ENCODE results near the gene NCAN. TPM values are rescaled to one million over a fixed set of nuclear protein-coding genes. Genes with fewer than 3 reads are reported as not detected.

The NCAN gene
- total and polyA plus RNA-seq, 9 of the 15 experiments (the other 6 are each of a cell fraction or from before 2014, with no cell fraction given) = 0.04 TPM; not detected in 8

DNA sequence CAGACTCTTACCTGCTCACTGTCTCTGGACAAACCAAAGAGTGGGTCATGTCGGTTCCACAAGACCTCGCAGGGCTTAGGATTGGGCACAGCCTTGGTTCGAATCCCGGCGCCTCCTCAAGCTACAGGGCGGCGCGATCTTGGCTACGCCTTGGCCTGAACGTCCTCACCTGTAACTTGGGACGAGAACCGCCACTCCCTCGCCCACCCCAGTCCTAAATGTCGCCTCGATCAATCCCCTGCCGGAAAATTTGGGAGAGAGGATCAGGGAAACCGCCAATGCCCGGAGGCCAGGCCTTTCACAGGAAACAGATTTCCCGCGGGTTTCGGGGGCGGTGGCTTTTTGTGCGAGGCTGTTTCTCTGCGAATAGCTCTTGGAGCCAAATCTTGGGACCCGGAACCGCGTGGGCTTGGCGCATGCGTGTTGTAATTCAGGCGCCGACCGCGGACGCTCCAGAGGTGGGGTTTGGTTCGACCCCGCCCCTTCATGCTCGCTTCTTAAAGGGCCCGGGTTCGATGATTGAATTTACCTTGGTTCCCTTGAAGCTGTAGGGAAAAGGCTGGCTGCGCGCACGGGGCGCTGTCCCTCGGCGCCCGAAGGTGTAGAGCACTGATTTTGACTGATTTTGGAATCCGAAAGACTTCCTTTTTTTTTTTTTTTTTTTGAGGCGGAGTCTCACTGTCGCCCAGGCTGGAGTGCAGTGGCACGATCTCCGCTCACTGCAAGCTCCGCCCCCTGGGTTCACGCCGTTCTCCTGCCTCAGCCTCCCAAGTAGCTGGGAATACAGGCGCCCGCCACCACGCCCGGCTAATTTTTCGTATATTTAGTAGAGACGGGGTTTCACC, 8.5 kb upstream of the NCAN start, which contains the start of gene NR2C2AP (continued):
- TF ChIP-seq, protein P1, sequence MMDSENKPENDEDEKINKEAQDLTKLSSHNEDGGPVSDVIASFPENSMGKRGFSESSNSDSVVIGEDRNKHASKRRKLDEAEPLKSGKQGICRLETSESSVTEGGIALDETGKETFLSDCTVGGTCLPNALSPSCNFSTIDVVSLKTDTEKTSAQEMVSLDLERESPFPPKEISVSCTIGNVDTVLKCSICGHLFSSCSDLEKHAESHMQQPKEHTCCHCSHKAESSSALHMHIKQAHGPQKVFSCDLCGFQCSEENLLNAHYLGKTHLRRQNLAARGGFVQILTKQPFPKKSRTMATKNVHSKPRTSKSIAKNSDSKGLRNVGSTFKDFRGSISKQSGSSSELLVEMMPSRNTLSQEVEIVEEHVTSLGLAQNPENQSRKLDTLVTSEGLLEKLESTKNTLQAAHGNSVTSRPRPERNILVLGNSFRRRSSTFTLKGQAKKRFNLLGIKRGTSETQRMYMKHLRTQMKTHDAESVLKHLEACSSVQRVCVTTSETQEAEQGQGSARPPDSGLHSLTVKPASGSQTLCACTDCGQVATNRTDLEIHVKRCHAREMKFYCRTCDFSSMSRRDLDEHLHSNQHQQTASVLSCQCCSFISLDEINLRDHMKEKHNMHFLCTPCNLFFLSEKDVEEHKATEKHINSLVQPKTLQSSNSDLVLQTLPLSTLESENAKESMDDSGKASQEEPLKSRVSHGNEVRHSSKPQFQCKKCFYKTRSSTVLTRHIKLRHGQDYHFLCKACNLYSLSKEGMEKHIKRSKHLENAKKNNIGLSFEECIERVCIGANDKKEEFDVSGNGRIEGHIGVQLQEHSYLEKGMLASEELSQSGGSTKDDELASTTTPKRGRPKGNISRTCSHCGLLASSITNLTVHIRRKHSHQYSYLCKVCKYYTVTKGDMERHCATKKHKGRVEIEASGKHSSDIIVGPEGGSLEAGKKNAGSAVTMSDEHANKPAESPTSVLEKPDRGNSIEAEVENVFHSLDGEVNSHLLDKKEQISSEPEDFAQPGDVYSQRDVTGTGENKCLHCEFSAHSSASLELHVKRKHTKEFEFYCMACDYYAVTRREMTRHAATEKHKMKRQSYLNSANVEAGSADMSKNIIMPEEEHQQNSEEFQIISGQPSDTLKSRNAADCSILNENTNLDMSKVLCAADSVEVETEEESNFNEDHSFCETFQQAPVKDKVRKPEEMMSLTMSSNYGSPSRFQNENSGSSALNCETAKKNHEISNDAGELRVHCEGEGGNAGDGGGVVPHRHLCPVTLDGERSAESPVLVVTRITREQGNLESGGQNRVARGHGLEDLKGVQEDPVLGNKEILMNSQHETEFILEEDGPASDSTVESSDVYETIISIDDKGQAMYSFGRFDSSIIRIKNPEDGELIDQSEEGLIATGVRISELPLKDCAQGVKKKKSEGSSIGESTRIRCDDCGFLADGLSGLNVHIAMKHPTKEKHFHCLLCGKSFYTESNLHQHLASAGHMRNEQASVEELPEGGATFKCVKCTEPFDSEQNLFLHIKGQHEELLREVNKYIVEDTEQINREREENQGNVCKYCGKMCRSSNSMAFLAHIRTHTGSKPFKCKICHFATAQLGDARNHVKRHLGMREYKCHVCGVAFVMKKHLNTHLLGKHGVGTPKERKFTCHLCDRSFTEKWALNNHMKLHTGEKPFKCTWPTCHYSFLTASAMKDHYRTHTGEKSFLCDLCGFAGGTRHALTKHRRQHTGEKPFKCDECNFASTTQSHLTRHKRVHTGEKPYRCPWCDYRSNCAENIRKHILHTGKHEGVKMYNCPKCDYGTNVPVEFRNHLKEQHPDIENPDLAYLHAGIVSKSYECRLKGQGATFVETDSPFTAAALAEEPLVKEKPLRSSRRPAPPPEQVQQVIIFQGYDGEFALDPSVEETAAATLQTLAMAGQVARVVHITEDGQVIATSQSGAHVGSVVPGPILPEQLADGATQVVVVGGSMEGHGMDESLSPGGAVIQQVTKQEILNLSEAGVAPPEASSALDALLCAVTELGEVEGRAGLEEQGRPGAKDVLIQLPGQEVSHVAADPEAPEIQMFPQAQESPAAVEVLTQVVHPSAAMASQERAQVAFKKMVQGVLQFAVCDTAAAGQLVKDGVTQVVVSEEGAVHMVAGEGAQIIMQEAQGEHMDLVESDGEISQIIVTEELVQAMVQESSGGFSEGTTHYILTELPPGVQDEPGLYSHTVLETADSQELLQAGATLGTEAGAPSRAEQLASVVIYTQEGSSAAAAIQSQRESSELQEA (IDR thresholded peaks at IDR 0.05; ENCODE audit: low read depth) = no peak
- 0 out of 2 replicates have a peak, but pooled peaks have one; percentile 25 for TF ChIP-seq HCFC1 (IDR thresholded peaks at IDR 0.05; ENCODE audit: low read depth, low read length)
- TF ChIP-seq SFPQ (IDR thresholded peaks at IDR 0.05; ENCODE audit: low read depth, low read length) = no peak
- TF ChIP-seq MNT (conservative IDR thresholded peaks at IDR 0.05) = peak; percentile 83 to 94
- peak; percentile 80 for TF ChIP-seq SAP30 (IDR thresholded peaks at IDR 0.05; ENCODE audit: borderline replicate concordance, insufficient read depth, low read depth, low read length, poor library complexity, severe bottlenecking)
- TF ChIP-seq ZNF41 (CRISPR knock-in tag; conservative IDR thresholded peaks at IDR 0.05) = no peak
- TF ChIP-seq GTF2F1 (IDR thresholded peaks at IDR 0.05; ENCODE audit: low read depth, low read length) = 0 out of 2 replicates have a peak, but pooled peaks have one; percentile 20

Measured in K562 (cell line).